ENCODE data around the gene NFATC3.
A peak's percentile ranks its signal among the peaks of the same experiment; 100 is the strongest.
"Not testable (repeated sequence)": the region's sequence is repeated elsewhere in the genome, so short reads cannot be mapped to it uniquely, and the experiment has no call there.

NFATC3 gene

DNA sequence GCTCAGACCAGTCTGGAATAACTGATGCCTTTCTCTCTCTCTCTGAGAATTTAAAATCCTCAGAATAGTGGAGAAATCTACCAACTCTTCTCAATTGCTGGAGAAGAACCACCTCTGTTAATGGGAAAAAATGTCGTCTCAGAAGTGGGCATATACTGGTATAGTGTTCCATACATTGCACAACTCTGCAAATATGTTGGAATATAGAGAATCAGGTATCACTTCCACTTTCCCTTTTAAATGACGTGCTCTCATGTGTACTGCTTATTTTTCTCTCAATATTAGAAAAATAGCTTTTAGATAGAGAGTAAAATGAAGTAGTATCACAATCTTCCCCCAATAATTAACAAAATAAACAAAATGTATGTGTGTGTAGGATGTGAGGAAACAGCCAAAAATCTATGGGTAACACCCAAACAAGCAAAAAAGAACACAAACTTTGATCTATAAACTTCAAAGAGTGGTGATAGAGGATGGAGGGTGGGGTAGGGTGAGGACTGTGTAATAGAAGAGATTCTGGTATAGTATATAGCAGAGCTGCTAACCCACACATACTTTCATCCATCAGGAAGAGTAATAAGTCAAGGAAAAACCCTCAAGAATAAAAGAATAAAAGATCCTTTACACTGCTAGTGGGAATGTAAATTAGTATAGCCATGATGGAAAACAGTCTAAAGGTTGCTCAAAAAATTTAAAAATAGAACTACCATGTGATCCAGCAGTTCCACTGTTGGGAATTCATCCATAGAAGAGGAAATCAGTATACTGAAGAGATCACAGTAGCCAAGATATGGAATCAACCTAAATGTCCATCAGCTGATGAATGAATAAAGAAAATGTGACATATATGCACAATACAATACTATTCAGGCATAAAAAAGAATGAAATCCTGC is 46.9 kb downstream of the NFATC3 start:
- Histone ChIP-seq H3K27ac (ENCODE audit: low read depth, low read length) (no peak overlapping the region), H3K9ac (ENCODE audit: low read length) (no peak overlapping the region), H3K4me3 (ENCODE audit: low read depth in 1 of 2, low read length in 2 of 2) (no peak overlapping the region), H3K27me3 (ENCODE audit: control insufficient read depth in 1 of 2, insufficient read depth in 2 of 2, low read length in 2 of 2) (no peaks in the 10 kb centered on the region), H3K4me1 (ENCODE audit: insufficient read depth, low read length) (peaks cover 19% of the 10 kb centered on the region), H3K9me3 (ENCODE audit: low read length) (no peaks in the 10 kb centered on the region), H3K36me3 (ENCODE audit: insufficient read depth, low read length) (peaks cover 4% of the 10 kb centered on the region)

GRCh38 chr16:68133000-68133399 is 47.8 kb downstream of the NFATC3 start:
- not testable (repeated sequence) for H3K36me3 ChIP-seq (ENCODE audit: insufficient read depth, low read length); H3K27me3 ChIP-seq (ENCODE audit: control insufficient read depth in 1 of 2, insufficient read depth in 2 of 2, low read length in 2 of 2); H3K9me3 ChIP-seq (ENCODE audit: low read length); H3K27ac ChIP-seq (ENCODE audit: low read depth, low read length); H3K9ac ChIP-seq (ENCODE audit: low read length); H3K4me3 ChIP-seq (ENCODE audit: low read depth in 1 of 2, low read length in 2 of 2)
- peaks cover 19% of the 10 kb centered on the region for H3K4me1 ChIP-seq (ENCODE audit: insufficient read depth, low read length)

DNA sequence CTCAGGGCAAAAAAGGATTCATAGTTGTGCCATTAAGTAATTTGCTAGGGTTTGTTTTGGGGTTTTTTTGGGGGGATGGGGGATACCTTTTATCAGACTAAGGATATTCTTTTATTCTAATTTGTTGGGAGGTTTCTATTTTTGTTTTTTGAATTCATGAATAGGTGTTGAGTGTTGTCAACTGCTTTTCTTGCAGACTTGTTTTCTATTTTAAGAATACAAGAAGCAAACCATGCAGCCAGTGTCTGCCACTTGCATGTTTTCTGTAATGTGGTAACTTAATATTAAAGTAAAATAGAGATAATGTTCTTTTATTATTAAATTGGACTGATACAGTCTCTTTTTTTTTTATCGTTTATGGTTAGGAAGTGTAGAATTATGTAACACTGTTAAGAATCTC is 49.5 kb downstream of the NFATC3 start:
- Histone ChIP-seq H3K4me3 (ENCODE audit: low read depth in 1 of 2, low read length in 2 of 2) (no peak overlapping the region), H3K4me1 (ENCODE audit: insufficient read depth, low read length) (peaks cover 11% of the 10 kb centered on the region), H3K36me3 (ENCODE audit: insufficient read depth, low read length) (peaks cover 4% of the 10 kb centered on the region), H3K9ac (ENCODE audit: low read length) (no peak overlapping the region), H3K27ac (ENCODE audit: low read depth, low read length) (no peak overlapping the region), H3K9me3 (ENCODE audit: low read length) (no peaks in the 10 kb centered on the region), H3K27me3 (ENCODE audit: control insufficient read depth in 1 of 2, insufficient read depth in 2 of 2, low read length in 2 of 2) (no peaks in the 10 kb centered on the region)

DNA sequence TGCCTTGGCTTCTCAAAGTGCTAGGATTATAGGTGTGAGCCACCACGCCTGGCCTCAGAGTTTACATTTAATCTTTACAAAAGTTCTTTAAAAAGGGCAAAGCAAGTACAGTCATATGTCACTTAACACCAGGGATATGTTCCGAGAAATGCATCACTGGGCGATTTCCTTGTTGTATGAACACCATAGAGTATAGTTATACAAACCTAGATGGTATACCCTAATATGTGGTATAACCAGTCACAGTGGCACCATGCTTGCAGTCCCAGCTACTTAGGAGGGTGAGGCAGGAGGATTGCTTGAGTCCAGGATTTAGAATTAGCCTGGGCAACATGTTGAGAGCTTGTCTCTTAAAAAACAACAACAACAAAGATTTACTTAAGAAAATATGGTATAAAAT is 51.3 kb downstream of the NFATC3 start:
- no peak overlapping the region for H3K9ac ChIP-seq (ENCODE audit: low read length)
- H3K27ac ChIP-seq (ENCODE audit: low read depth, low read length) = no peak overlapping the region
- no peaks in the 10 kb centered on the region for H3K27me3 ChIP-seq (ENCODE audit: control insufficient read depth in 1 of 2, insufficient read depth in 2 of 2, low read length in 2 of 2)
- H3K4me1 ChIP-seq (ENCODE audit: insufficient read depth, low read length) = peaks cover 11% of the 10 kb centered on the region
- no peak overlapping the region for H3K4me3 ChIP-seq (ENCODE audit: low read depth in 1 of 2, low read length in 2 of 2)
- H3K9me3 ChIP-seq (ENCODE audit: low read length) = no peaks in the 10 kb centered on the region
- H3K36me3 ChIP-seq (ENCODE audit: insufficient read depth, low read length) = peaks cover 4% of the 10 kb centered on the region

DNA sequence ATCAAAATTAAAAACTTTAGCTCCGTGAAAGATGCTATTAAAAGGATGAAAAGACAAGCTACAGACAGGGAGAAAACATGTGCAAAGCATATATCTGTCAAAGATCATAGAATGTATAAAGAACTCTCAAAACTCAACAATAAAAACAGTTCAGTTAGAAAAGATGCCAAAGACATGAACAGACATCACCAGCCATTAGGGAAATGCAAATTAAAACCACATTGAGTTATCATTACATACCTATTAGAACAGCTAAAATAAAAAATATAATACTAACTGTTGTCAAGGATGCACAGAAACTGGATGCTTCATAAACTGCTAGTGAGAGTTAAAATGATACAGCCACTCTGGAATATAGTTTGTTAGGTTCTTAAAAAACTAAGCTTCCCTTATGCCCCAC is 58.8 kb downstream of the NFATC3 start:
- H3K27me3 ChIP-seq (ENCODE audit: control insufficient read depth in 1 of 2, insufficient read depth in 2 of 2, low read length in 2 of 2) = no peaks in the 10 kb centered on the region
- H3K36me3 ChIP-seq (ENCODE audit: insufficient read depth, low read length) = no peaks in the 10 kb centered on the region
- H3K27ac ChIP-seq (ENCODE audit: low read depth, low read length) = no peak overlapping the region
- H3K9me3 ChIP-seq (ENCODE audit: low read length) = no peaks in the 10 kb centered on the region
- peaks cover 31% of the 10 kb centered on the region for H3K4me1 ChIP-seq (ENCODE audit: insufficient read depth, low read length)
- H3K4me3 ChIP-seq (ENCODE audit: low read depth in 1 of 2, low read length in 2 of 2) = no peak overlapping the region
- no peak overlapping the region for H3K9ac ChIP-seq (ENCODE audit: low read length)

DNA sequence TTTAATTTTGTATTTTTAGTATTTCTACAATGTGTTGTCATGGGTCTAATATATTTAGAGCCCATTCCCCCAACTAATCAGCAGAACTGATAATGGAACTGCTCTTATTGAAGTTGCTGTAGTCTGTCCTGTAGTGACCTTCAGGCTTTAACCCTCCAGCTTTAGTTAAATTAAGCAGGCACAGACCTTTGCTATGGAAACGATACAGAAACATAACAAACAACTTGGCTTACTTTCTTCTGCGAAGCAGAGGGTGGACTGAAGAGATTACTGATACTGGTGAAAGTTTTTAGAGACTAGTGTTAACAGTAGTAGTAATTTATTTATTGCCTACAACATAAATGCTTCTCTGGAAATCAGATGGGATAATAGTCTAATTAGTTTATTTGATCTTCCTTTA is 61.4 kb downstream of the NFATC3 start:
- no peak overlapping the region for H3K4me3 ChIP-seq (ENCODE audit: low read depth in 1 of 2, low read length in 2 of 2)
- no peaks in the 10 kb centered on the region for H3K36me3 ChIP-seq (ENCODE audit: insufficient read depth, low read length)
- peak overlapping the region; percentile 45 for H3K27ac ChIP-seq (ENCODE audit: low read depth, low read length)
- no peaks in the 10 kb centered on the region for H3K27me3 ChIP-seq (ENCODE audit: control insufficient read depth in 1 of 2, insufficient read depth in 2 of 2, low read length in 2 of 2)
- H3K9ac ChIP-seq (ENCODE audit: low read length) = no peak overlapping the region
- H3K9me3 ChIP-seq (ENCODE audit: low read length) = no peaks in the 10 kb centered on the region
- H3K4me1 ChIP-seq (ENCODE audit: insufficient read depth, low read length) = peaks cover 31% of the 10 kb centered on the region

DNA sequence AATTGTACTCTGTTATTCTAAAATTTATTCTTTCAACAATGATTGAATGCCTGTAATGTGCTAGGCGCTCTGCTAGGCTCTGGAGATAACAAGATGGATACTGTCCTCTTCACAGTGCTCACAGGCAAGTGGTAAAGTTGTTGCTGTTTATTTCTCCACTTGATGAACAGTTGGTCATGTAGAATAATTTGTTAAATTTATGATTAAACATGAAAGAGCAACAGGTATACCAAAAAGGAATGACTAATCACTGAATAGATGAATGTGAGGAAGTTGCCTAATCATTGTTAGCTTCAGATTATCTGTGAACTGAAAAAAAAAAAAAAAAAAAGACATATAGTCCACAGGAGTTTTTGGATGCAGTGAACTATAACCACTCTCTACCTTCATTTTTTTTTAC is 62.3 kb downstream of the NFATC3 start:
- H3K27ac ChIP-seq (ENCODE audit: low read depth, low read length) = no peak overlapping the region

GRCh38 chr16:68149596-68149995 is 64.4 kb downstream of the NFATC3 start:
- H3K27ac ChIP-seq (ENCODE audit: low read depth, low read length) = no peak overlapping the region
- no peak overlapping the region for H3K4me3 ChIP-seq (ENCODE audit: low read depth in 1 of 2, low read length in 2 of 2)

More for the DNA sequence above, 62.3 kb downstream of the NFATC3 start:
- Histone ChIP-seq H3K4me1 (ENCODE audit: insufficient read depth, low read length) (peaks cover 22% of the 10 kb centered on the region), H3K27me3 (ENCODE audit: control insufficient read depth in 1 of 2, insufficient read depth in 2 of 2, low read length in 2 of 2) (no peaks in the 10 kb centered on the region), H3K4me3 (ENCODE audit: low read depth in 1 of 2, low read length in 2 of 2) (no peak overlapping the region), H3K36me3 (ENCODE audit: insufficient read depth, low read length) (no peaks in the 10 kb centered on the region), H3K9ac (ENCODE audit: low read length) (no peak overlapping the region), H3K9me3 (ENCODE audit: low read length) (no peaks in the 10 kb centered on the region)

DNA sequence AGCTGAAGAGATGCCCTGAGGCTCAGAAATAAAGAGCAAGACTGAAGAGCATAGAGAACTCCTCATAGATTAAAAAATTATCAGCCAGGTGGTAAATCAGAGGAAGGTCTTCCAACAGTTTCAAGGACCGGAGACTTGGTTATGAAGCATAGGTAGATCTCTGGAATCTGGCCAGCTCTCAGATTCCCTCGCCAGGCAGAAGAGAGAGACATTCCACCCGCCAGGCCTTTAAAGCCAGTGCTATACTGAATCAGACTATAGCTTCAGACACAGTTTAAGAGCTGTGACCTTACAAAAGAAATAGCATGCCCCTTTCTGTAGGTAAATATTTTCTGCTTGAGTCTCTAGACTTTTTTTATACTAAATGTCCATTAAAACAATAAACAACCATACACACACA is 70.3 kb downstream of the NFATC3 start:
- no peak overlapping the region for H3K9ac ChIP-seq (ENCODE audit: low read length)
- H3K4me3 ChIP-seq (ENCODE audit: low read depth in 1 of 2, low read length in 2 of 2) = no peak overlapping the region
- H3K4me1 ChIP-seq (ENCODE audit: insufficient read depth, low read length) = no peaks in the 10 kb centered on the region
- H3K27ac ChIP-seq (ENCODE audit: low read depth, low read length) = no peak overlapping the region
- no peaks in the 10 kb centered on the region for H3K9me3 ChIP-seq (ENCODE audit: low read length)
- peaks cover 8% of the 10 kb centered on the region for H3K36me3 ChIP-seq (ENCODE audit: insufficient read depth, low read length)
- H3K27me3 ChIP-seq (ENCODE audit: control insufficient read depth in 1 of 2, insufficient read depth in 2 of 2, low read length in 2 of 2) = no peaks in the 10 kb centered on the region

More at GRCh38 chr16:68149596-68149995, 64.4 kb downstream of the NFATC3 start:
- Histone ChIP-seq H3K4me1 (ENCODE audit: insufficient read depth, low read length) (peaks cover 18% of the 10 kb centered on the region), H3K27me3 (ENCODE audit: control insufficient read depth in 1 of 2, insufficient read depth in 2 of 2, low read length in 2 of 2) (no peaks in the 10 kb centered on the region), H3K9me3 (ENCODE audit: low read length) (no peaks in the 10 kb centered on the region), H3K9ac (ENCODE audit: low read length) (no peak overlapping the region), H3K36me3 (ENCODE audit: insufficient read depth, low read length) (no peaks in the 10 kb centered on the region)

DNA sequence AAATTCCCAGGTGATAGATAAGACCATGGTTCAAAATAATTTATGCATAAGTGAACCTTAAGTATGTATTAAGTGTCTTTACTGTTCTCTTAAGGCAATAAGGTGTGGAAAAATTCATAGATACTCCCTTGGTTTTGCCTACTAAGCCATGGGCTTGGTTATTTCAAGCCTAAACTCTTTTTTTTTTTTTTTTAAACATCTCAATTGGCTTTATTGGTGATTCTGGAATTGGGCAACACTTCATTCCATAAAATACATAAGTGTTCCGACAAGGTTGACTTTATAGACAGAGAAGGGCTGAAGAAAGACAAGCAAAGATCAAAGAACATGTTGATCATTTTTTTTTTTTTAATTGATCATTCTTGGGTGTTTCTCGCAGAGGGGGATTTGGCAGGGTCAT is 77.2 kb downstream of the NFATC3 start:
- H3K27me3 ChIP-seq (ENCODE audit: control insufficient read depth in 1 of 2, insufficient read depth in 2 of 2, low read length in 2 of 2) = no peaks in the 10 kb centered on the region
- no peaks in the 10 kb centered on the region for H3K4me1 ChIP-seq (ENCODE audit: insufficient read depth, low read length)
- H3K27ac ChIP-seq (ENCODE audit: low read depth, low read length) = no peak overlapping the region
- no peaks in the 10 kb centered on the region for H3K9me3 ChIP-seq (ENCODE audit: low read length)
- H3K4me3 ChIP-seq (ENCODE audit: low read depth in 1 of 2, low read length in 2 of 2) = no peak overlapping the region
- peaks cover 17% of the 10 kb centered on the region for H3K36me3 ChIP-seq (ENCODE audit: insufficient read depth, low read length)
- H3K9ac ChIP-seq (ENCODE audit: low read length) = no peak overlapping the region

DNA sequence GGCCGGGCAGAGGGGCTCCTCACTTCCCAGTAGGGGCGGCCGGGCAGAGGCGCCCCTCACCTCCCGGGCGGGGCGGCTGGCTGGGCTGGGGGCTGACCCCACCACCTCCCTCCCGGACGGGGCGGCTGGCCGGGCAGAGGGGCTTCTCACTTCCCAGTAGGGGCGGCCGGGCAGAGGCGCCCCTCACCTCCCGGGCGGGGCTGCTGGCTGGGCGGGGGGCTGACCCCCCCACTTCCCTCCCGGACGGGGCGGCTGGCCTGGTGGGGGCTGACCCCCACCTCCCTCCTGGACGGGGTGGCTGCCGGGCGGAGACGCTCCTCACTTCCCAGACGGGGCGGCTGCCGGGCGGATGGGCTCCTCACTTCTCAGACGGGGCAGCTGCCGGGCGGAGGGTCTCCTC is 78.1 kb downstream of the NFATC3 start:
- not testable (repeated sequence) for H3K27ac ChIP-seq (ENCODE audit: low read depth, low read length); H3K4me1 ChIP-seq (ENCODE audit: insufficient read depth, low read length); H3K4me3 ChIP-seq (ENCODE audit: low read depth in 1 of 2, low read length in 2 of 2); H3K27me3 ChIP-seq (ENCODE audit: control insufficient read depth in 1 of 2, insufficient read depth in 2 of 2, low read length in 2 of 2); H3K9me3 ChIP-seq (ENCODE audit: low read length); H3K9ac ChIP-seq (ENCODE audit: low read length)
- peaks cover 16% of the 10 kb centered on the region for H3K36me3 ChIP-seq (ENCODE audit: insufficient read depth, low read length)

- peaks cover 10% of the 10 kb centered on the region for H3K36me3 ChIP-seq (ENCODE audit: insufficient read depth, low read length)
- H3K9me3 ChIP-seq (ENCODE audit: low read length) = no peaks in the 10 kb centered on the region
- no peak overlapping the region for H3K4me3 ChIP-seq (ENCODE audit: low read depth in 1 of 2, low read length in 2 of 2)
Measured at GRCh38 chr16:68166264-68166663, 81.1 kb downstream of the NFATC3 start.

More at GRCh38 chr16:68166264-68166663, 81.1 kb downstream of the NFATC3 start:
- no peak overlapping the region for H3K27ac ChIP-seq (ENCODE audit: low read depth, low read length)
- no peak overlapping the region for H3K9ac ChIP-seq (ENCODE audit: low read length)
- no peaks in the 10 kb centered on the region for H3K27me3 ChIP-seq (ENCODE audit: control insufficient read depth in 1 of 2, insufficient read depth in 2 of 2, low read length in 2 of 2)
- no peaks in the 10 kb centered on the region for H3K4me1 ChIP-seq (ENCODE audit: insufficient read depth, low read length)
